ENCODE results near the gene APPBP2. TPM values are rescaled to one million over a fixed set of nuclear protein-coding genes. Genes with fewer than 3 reads are reported as not detected.

APPBP2 gene
- total and polyA plus RNA-seq, 2 donors (not counting 3 experiments of a cell fraction or from before 2014, with no cell fraction given) = 8.4 to 49.1 TPM

DNA sequence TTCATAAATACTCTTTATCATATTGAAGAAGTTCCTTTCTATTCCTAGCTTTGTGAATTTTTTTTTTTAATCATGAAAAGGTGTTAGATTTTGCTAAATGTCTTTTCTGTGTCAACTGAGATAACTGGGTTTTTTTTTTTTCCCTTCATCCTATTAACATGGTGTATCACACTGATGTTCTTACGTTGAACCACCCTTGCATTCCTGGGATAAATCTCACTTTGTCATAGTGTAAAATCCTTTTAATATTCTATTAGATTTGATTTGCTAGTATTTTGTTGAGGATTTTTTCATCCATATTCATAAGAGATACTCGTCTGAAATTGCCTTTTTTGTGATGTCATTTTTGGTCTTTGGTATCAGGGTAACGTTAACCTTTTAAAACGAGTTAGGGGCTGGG is 54.6 kb downstream of the APPBP2 start:
- TF ChIP-seq POLR2AphosphoS5 (IDR thresholded peaks at IDR 0.05; ENCODE audit: insufficient read depth, low read depth, low read length) (no peak), GATA2 (IDR thresholded peaks at IDR 0.05; ENCODE audit: insufficient read depth, insufficient read length, low read depth, low read length) (no peak), EZH2 (IDR thresholded peaks at IDR 0.05; ENCODE audit: borderline replicate concordance, low read depth, low read length, severe bottlenecking) (no peak), JUN (IDR thresholded peaks at IDR 0.05; ENCODE audit: borderline replicate concordance, insufficient read depth, insufficient read length, low read depth) (no peak), MYC (IDR thresholded peaks at IDR 0.05; ENCODE audit: low read depth, low read length) (no peak), POLR2A (IDR thresholded peaks at IDR 0.05; ENCODE audit: low read depth, low read length) (no peak), FOS (IDR thresholded peaks at IDR 0.05; ENCODE audit: borderline replicate concordance, insufficient read depth, low read length) (no peak)
- TF ChIP-seq, protein P1, sequence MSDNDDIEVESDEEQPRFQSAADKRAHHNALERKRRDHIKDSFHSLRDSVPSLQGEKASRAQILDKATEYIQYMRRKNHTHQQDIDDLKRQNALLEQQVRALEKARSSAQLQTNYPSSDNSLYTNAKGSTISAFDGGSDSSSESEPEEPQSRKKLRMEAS (IDR thresholded peaks at IDR 0.05; ENCODE audit: insufficient read depth, insufficient read length) = no peak
- TF ChIP-seq, protein P2, sequence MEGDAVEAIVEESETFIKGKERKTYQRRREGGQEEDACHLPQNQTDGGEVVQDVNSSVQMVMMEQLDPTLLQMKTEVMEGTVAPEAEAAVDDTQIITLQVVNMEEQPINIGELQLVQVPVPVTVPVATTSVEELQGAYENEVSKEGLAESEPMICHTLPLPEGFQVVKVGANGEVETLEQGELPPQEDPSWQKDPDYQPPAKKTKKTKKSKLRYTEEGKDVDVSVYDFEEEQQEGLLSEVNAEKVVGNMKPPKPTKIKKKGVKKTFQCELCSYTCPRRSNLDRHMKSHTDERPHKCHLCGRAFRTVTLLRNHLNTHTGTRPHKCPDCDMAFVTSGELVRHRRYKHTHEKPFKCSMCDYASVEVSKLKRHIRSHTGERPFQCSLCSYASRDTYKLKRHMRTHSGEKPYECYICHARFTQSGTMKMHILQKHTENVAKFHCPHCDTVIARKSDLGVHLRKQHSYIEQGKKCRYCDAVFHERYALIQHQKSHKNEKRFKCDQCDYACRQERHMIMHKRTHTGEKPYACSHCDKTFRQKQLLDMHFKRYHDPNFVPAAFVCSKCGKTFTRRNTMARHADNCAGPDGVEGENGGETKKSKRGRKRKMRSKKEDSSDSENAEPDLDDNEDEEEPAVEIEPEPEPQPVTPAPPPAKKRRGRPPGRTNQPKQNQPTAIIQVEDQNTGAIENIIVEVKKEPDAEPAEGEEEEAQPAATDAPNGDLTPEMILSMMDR (IDR thresholded peaks at IDR 0.05; ENCODE audit: extremely low read depth in 1 of 2, insufficient read depth in 1 of 2, low read depth in 1 of 2, low read length in 2 of 2) = no peak
- H3K27me3 ChIP-seq (ENCODE audit: control insufficient read depth in 2 of 2, insufficient read depth in 2 of 2, low read length in 2 of 2) = no peaks in the 10 kb centered on the region
- H3K4me1 ChIP-seq (ENCODE audit: control insufficient read depth, extremely low read depth, insufficient read depth, low read length) = peaks cover 28% of the 10 kb centered on the region
- no peaks in the 10 kb centered on the region for H4K20me1 ChIP-seq (replicated peaks; ENCODE audit: control insufficient read depth, extremely low read depth, insufficient read depth, low read length)
- dilution Hi-C loops (cut with MboI; ENCODE audit: extremely low pct_ligation_motif_present, low sequenced_read_pairs) (no loop called here), intact Hi-C loops (cut with micrococcal nuclease) (no loop called here)
- no peak overlapping the region for H2AFZ ChIP-seq (ENCODE audit: low read depth, low read length)
- ChIA-PET CTCF (no interaction called here), POLR2A (no interaction called here)
- no peaks in the 10 kb centered on the region for H3K79me2 ChIP-seq (ENCODE audit: control insufficient read depth, insufficient read depth, low read length)
- H3K9ac ChIP-seq (replicated peaks; ENCODE audit: extremely low read depth, insufficient read depth, low read length) = no peak overlapping the region
- H3K9me1 ChIP-seq (replicated peaks; ENCODE audit: control insufficient read depth, extremely low read depth, insufficient read depth, low read length) = no peaks in the 10 kb centered on the region
- H3K4me3 ChIP-seq (replicated peaks in 1 of 3; ENCODE audit: insufficient read depth in 1 of 3, low read depth in 1 of 3, low read length in 3 of 3) = no peak overlapping the region
- H3K9me3 ChIP-seq (replicated peaks; ENCODE audit: control insufficient read depth, insufficient read depth, low read length) = no peaks in the 10 kb centered on the region
- peaks cover 0 to 5% of the 10 kb centered on the region in 2 experiments for H3K36me3 ChIP-seq (ENCODE audit: control insufficient read depth in 2 of 2, extremely low read depth in 1 of 2, insufficient read depth in 2 of 2, low read length in 2 of 2)
- no peak for FAIRE-seq
- DNase-seq (ENCODE audit: low read depth, low spot score) = no peak
- H3K4me2 ChIP-seq (ENCODE audit: insufficient read depth, low read length) = no peak overlapping the region
- H3K27ac ChIP-seq (ENCODE audit: insufficient read depth, low read depth, low read length) = no peak overlapping the region
- BruUV-seq (replicated peaks) = no TSS peak
